ENCODE data around the gene RCOR1. TPM values are rescaled to one million over a fixed set of nuclear protein-coding genes. Genes with fewer than 3 reads are reported as not detected.
A peak's percentile ranks its signal among the peaks of the same experiment; 100 is the strongest.

The RCOR1 gene
- total and polyA plus RNA-seq, 10 donors: 3.7 to 30.6 (median 21.1) TPM

DNA sequence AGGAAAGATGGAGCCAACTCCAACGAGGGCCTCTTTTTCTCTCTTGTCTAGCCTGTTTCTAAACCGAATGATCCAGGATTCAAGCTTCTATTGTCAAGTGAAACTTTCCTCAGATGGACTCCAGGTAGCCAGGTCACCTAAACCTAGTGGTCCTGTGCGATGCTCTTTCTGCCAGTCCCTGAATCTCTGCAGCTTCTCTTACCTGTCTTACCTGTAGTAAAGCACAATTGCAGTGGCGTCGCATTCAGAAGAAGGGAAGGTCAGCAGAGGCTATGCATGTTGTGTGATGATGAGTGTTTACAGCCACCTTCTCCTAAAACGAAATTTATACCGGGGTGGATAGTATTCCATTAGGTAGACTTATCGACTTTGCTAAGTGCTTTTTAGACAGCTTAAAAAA lies 137.4 kb downstream of the RCOR1 start:
- 94 to 97% (median 95%) methylated on average over 8 of the region's 8 CpGs for WGBS, 5 donors
- DNase-seq: no peak
- H3K4me3 ChIP-seq: no peak overlapping the region
- intact Hi-C loops (cut with DNase I; ENCODE audit: low total_unique reads): no loop called here
- H3K36me3 ChIP-seq: peaks cover 0 to 98% (median 28%) of the 10 kb centered on the region in 6 donors
- TF ChIP-seq POLR2A (IDR thresholded peaks at IDR 0.05) (no peak), POLR2AphosphoS5 (IDR thresholded peaks at IDR 0.05) (no peak)
- TF ChIP-seq, protein P1, sequence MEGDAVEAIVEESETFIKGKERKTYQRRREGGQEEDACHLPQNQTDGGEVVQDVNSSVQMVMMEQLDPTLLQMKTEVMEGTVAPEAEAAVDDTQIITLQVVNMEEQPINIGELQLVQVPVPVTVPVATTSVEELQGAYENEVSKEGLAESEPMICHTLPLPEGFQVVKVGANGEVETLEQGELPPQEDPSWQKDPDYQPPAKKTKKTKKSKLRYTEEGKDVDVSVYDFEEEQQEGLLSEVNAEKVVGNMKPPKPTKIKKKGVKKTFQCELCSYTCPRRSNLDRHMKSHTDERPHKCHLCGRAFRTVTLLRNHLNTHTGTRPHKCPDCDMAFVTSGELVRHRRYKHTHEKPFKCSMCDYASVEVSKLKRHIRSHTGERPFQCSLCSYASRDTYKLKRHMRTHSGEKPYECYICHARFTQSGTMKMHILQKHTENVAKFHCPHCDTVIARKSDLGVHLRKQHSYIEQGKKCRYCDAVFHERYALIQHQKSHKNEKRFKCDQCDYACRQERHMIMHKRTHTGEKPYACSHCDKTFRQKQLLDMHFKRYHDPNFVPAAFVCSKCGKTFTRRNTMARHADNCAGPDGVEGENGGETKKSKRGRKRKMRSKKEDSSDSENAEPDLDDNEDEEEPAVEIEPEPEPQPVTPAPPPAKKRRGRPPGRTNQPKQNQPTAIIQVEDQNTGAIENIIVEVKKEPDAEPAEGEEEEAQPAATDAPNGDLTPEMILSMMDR (IDR thresholded peaks at IDR 0.05 in 8 of 11, conservative IDR thresholded peaks at IDR 0.05 in 3 of 11): no peak
- H3K27ac ChIP-seq: no peak overlapping the region
- H3K4me1 ChIP-seq: no peaks in the 10 kb centered on the region
- H3K27me3 ChIP-seq (replicated peaks in 1 of 7): no peaks in the 10 kb centered on the region
- H3K9me3 ChIP-seq: no peaks in the 10 kb centered on the region

DNA sequence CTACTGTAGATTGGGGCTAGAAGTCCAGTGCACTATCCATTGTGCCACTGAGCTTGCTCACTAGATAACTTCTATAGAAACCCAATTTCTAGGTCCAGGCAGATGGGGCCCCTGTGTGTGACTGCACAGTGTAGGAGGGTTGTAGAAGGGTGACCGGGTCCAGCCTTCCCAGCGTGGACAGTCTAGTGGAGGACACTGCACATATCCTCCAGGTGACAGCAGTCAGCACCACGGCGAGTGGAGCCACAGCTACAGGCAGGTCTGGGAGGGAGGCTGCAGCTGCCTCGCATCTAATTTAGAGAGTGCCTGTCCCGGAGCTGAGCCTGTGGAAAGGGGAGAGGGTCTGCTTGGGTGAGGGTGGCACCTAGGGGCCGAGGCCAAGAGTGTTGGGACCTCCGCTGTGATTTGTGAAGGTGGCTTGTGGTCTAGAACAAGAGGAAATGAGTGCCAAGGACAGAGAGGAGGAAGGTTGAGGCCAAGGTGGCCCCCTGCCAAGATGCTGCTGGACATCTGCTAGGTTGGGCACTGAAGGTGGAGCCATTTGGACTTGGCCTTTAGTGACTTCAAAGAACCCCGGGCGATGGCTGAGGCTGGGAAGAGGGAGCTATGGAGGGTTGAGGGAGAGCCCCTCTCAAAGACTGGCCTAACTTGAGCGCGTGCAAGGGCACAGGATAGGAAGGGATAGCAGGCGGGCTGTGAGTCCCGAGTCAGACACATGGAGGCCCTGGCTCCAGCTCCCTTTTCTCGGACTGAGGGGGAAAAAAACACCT lies 138.8 kb downstream of the RCOR1 start:
- Histone ChIP-seq H3K36me3 (peaks cover 0 to 97% (median 23%) of the 10 kb centered on the region in 6 donors), H3K4me3 (no peak overlapping the region), H3K9me3 (no peaks in the 10 kb centered on the region), H3K4me1 (no peaks in the 10 kb centered on the region), H3K27me3 (replicated peaks in 1 of 7) (no peaks in the 10 kb centered on the region), H3K27ac (no peak overlapping the region)
- 87 to 93% (median 91%) methylated on average over 13 to 15 of the region's 15 CpGs for WGBS, 5 donors
- intact Hi-C loops (cut with DNase I; ENCODE audit: low total_unique reads): no loop called here
- DNase-seq: no peak
- TF ChIP-seq POLR2AphosphoS5 (IDR thresholded peaks at IDR 0.05) (peak in 1 of 3 donors; percentile 33), POLR2A (IDR thresholded peaks at IDR 0.05) (no peak)
- TF ChIP-seq, protein P1 (IDR thresholded peaks at IDR 0.05 in 8 of 11, conservative IDR thresholded peaks at IDR 0.05 in 3 of 11): no peak

DNA sequence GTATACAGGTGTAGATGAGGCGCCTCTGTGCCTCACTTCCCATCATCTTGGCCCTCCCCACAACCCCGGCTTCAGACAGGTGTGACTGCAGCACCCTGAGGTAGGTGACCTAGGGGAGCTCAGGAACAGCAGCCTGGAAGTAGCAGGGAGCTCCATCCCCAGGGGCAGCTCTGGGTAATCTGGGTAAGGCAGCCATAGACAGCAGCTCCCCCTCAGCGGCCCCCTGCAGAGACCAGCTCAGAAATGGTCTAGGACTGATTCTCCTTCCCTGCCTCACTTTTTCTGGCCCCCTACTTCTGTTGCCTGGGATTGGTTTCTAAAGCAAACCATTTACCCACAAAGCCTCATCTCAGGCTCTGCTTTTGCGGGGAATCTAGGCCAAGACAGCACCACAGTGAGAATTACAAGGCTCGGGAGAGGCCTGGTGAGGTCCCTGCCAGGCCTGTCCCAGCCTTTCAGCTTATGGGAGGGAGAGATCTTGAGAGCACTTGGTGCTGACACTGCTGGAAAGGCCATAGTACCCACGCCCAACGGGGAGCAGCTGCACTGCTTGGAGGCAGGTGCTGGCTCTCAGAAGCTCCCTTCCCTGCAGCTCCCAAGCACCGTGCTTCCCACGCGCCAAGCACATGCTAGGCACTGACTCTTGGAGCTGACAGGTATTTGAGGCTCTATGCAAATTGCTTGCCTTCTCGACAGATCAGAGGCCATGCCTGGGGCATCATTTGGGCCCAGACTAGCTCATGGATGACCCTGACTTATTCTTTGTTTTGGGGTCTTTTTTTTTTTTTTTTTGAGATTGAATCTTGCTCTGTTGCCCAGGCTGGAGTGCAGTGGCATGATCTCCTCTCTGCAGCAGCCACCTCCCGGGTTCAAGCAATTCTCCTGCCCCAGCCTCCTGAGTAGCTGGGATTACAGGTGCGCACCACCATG lies 139.7 kb downstream of the RCOR1 start:
- Histone ChIP-seq H3K9me3 (no peaks in the 10 kb centered on the region), H3K36me3 (peaks cover 0 to 97% (median 15%) of the 10 kb centered on the region in 6 donors), H3K27me3 (replicated peaks in 1 of 7) (no peaks in the 10 kb centered on the region), H3K27ac (no peak overlapping the region), H3K4me1 (no peaks in the 10 kb centered on the region), H3K4me3 (no peak overlapping the region)
- DNase-seq: no peak
- WGBS, 5 donors: 91 to 98% (median 96%) methylated on average over 12 to 13 of the region's 13 CpGs
- TF ChIP-seq POLR2A (IDR thresholded peaks at IDR 0.05) (no peak), POLR2AphosphoS5 (IDR thresholded peaks at IDR 0.05) (no peak)
- TF ChIP-seq, protein P1 (IDR thresholded peaks at IDR 0.05 in 8 of 11, conservative IDR thresholded peaks at IDR 0.05 in 3 of 11): no peak
- intact Hi-C loops (cut with DNase I; ENCODE audit: low total_unique reads): no loop called here

DNA sequence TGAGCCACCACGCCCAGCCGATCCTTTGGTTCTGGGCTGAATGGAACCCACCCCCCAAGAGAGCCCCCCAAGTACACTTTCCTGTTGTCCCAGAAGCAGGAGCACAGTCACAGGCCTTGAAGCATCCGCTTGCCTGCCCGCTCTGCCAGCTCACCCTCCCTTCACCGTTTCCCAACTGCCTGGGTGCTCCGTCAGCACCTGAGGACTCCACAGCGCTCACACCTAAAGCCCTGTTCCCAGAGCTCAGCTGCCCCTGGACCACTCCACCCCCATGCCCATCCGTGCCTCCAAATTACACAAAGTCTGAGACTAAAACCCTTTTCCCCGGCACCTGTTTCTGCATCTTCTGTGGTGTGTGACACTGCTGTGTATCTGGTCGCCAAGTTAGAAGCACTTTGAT lies 140.5 kb downstream of the RCOR1 start:
- DNase-seq: peak; percentile 29
- H3K36me3 ChIP-seq: peaks cover 0 to 97% (median 9%) of the 10 kb centered on the region in 6 donors
- no peak overlapping the region for H3K27ac ChIP-seq
- 92 to 98% (median 97%) methylated on average over 10 of the region's 10 CpGs for WGBS, 5 donors
- H3K4me3 ChIP-seq: no peak overlapping the region
- no peak for TF ChIP-seq POLR2A (IDR thresholded peaks at IDR 0.05)
- no peak for TF ChIP-seq POLR2AphosphoS5 (IDR thresholded peaks at IDR 0.05)
- TF ChIP-seq, protein P1 (IDR thresholded peaks at IDR 0.05 in 8 of 11, conservative IDR thresholded peaks at IDR 0.05 in 3 of 11): no peak
- H3K9me3 ChIP-seq: no peaks in the 10 kb centered on the region
- no peaks in the 10 kb centered on the region for H3K27me3 ChIP-seq (replicated peaks in 1 of 7)
- intact Hi-C loops (cut with DNase I; ENCODE audit: low total_unique reads): no loop called here
- H3K4me1 ChIP-seq: no peaks in the 10 kb centered on the region
